ENCODE measurements around the gene TRABD.

TRABD gene

GRCh38 chr22:50246242-50247175, 60.8 kb downstream of the TRABD start:
- Histone ChIP-seq H3K27ac (ENCODE audit: low read depth in 2 of 2, low read length in 2 of 2) (no peak overlapping the region), H3K36me3 (ENCODE audit: control insufficient read depth in 2 of 2, insufficient read depth in 2 of 2, low read length in 2 of 2) (peaks cover 6 to 24% of the 10 kb centered on the region in 2 donors), H3K4me3 (ENCODE audit: low read length in 2 of 2) (peak overlapping the region in 1 of 2 donors; percentile 76), H3K9me3 (ENCODE audit: control insufficient read depth in 2 of 2, low read length in 2 of 2) (no peaks in the 10 kb centered on the region), H3K4me1 (ENCODE audit: control insufficient read depth in 2 of 2, insufficient read depth in 2 of 2, low read length in 2 of 2) (peaks cover 48 to 52% of the 10 kb centered on the region in 2 donors), H3K9ac (ENCODE audit: low read depth in 1 of 2, low read length in 2 of 2) (no peak overlapping the region), H3K27me3 (ENCODE audit: control insufficient read depth in 2 of 2, insufficient read depth in 2 of 2, low read length in 2 of 2) (no peaks in the 10 kb centered on the region)

GRCh38 chr22:50247748-50248147, 62.0 kb downstream of the TRABD start:
- Histone ChIP-seq H3K27me3 (ENCODE audit: control insufficient read depth in 2 of 2, insufficient read depth in 2 of 2, low read length in 2 of 2) (no peaks in the 10 kb centered on the region), H3K9ac (ENCODE audit: low read depth in 1 of 2, low read length in 2 of 2) (no peak overlapping the region), H3K9me3 (ENCODE audit: control insufficient read depth in 2 of 2, low read length in 2 of 2) (no peaks in the 10 kb centered on the region), H3K4me3 (ENCODE audit: low read length in 2 of 2) (no peak overlapping the region), H3K36me3 (ENCODE audit: control insufficient read depth in 2 of 2, insufficient read depth in 2 of 2, low read length in 2 of 2) (peaks cover 6 to 24% of the 10 kb centered on the region in 2 donors), H3K4me1 (ENCODE audit: control insufficient read depth in 2 of 2, insufficient read depth in 2 of 2, low read length in 2 of 2) (peaks cover 46 to 47% of the 10 kb centered on the region in 2 donors), H3K27ac (ENCODE audit: low read depth in 2 of 2, low read length in 2 of 2) (no peak overlapping the region)

- H3K9me3 ChIP-seq (ENCODE audit: control insufficient read depth in 2 of 2, low read length in 2 of 2): no peaks in the 10 kb centered on the region
- no peak overlapping the region for H3K9ac ChIP-seq (ENCODE audit: low read depth in 1 of 2, low read length in 2 of 2)
- no peak overlapping the region for H3K27ac ChIP-seq (ENCODE audit: low read depth in 2 of 2, low read length in 2 of 2)
- peaks cover 43 to 45% of the 10 kb centered on the region in 2 donors for H3K4me1 ChIP-seq (ENCODE audit: control insufficient read depth in 2 of 2, insufficient read depth in 2 of 2, low read length in 2 of 2)
- H3K4me3 ChIP-seq (ENCODE audit: low read length in 2 of 2): no peak overlapping the region
- H3K36me3 ChIP-seq (ENCODE audit: control insufficient read depth in 2 of 2, insufficient read depth in 2 of 2, low read length in 2 of 2): peaks cover 6 to 24% of the 10 kb centered on the region in 2 donors
- H3K27me3 ChIP-seq (ENCODE audit: control insufficient read depth in 2 of 2, insufficient read depth in 2 of 2, low read length in 2 of 2): no peaks in the 10 kb centered on the region
Measured at GRCh38 chr22:50248196-50249081, 62.7 kb downstream of the TRABD start.

Data from mucosa of rectum (tissue), 2 donors.